H1 (cell line): ENCODE results near the gene ATPAF1. TPM values are rescaled to one million over a fixed set of nuclear protein-coding genes. Genes with fewer than 3 reads are reported as not detected.

Source experiments
- ASH2L ChIP-seq: fragments of 200-600, 300-600 bp; sonication (generic); IDR thresholded peaks from one replicate; pipeline ENCODE4 v1.7.1; 2017; ENCODE audit warnings: low read length
- BACH1 ChIP-seq: IDR thresholded peaks from 2 replicates; pipeline ENCODE4 v1.6.1; 2012; ENCODE audit warnings: low read length, improper control_type of control experiment
- EP300 ChIP-seq, 2 experiments: IDR thresholded peaks; 1 replicate in 1 of 2; 2 replicates in 1 of 2; pipeline ENCODE4 v1.6.1; 2011 to 2012; ENCODE audit warnings: low read depth in 2 of 2, low read length in 2 of 2, mild to moderate bottlenecking in 2 of 2, borderline replicate concordance in 1 of 2, inconsistent platforms in 1 of 2, moderate library complexity in 1 of 2
- MAFK ChIP-seq: IDR thresholded peaks from 2 replicates; pipeline ENCODE4 v1.6.1; 2012; ENCODE audit warnings: low read depth, mild to moderate bottlenecking, improper control_type of control experiment, low read length
- PHF8 ChIP-seq: fragments of 200-600 bp; sonication (generic); conservative IDR thresholded peaks from 2 replicates; pipeline ENCODE4 v1.7.1; 2012; ENCODE audit warnings: low read depth, mild to moderate bottlenecking, inconsistent platforms, low read length, moderate library complexity
- POLR2A ChIP-seq, 2 experiments: IDR thresholded peaks; 1 replicate in 1 of 2; 2 replicates in 1 of 2; pipeline ENCODE4 v1.6.1; 2011; ENCODE audit warnings: low read depth in 2 of 2, low read length in 2 of 2, mild to moderate bottlenecking in 2 of 2; ENCODE audit errors: control extremely low read depth in 1 of 2
- POLR2AphosphoS5 ChIP-seq: IDR thresholded peaks from 2 replicates; pipeline ENCODE4 v1.6.1; 2011; ENCODE audit warnings: low read depth, low read length
- RAD21 ChIP-seq, 2 experiments: IDR thresholded peaks in 1 of 2; conservative IDR thresholded peaks in 1 of 2; 2 replicates each; pipeline ENCODE4 v1.6.1; 2011; ENCODE audit warnings: low read depth in 2 of 2, low read length in 2 of 2, improper control_type of control experiment in 1 of 2, inconsistent platforms in 1 of 2, mild to moderate bottlenecking in 1 of 2, moderate library complexity in 1 of 2
- TAF7 ChIP-seq: optimal IDR thresholded peaks from 2 replicates; pipeline ENCODE3; 2011; ENCODE audit warnings: low read depth, mild to moderate bottlenecking, inconsistent platforms, low read length, moderate library complexity, borderline replicate concordance
- polyA plus RNA-seq, 7 experiments: library from polyadenylated mRNA; depleted of rRNA in 3 of 7; stranded (reverse) in 5 of 7; unstranded in 2 of 7; fragments of >200 nt in 5 of 7; fragments of 200-250 nt in 2 of 7; gene quantifications; 1 replicate in 5 of 7; 2 replicates in 1 of 7; 4 replicates in 1 of 7; pipeline versions ENCODE4 v1.2.1 to v1.2.3, GENCODE V29; 2011 to 2013; ENCODE audit warnings: missing spikeins in 2 of 7, mixed read lengths in 2 of 7
- total RNA-seq: library from RNA; stranded (reverse); fragmentation: NEBNext Ultra II Directional; extraction: Animal tissue kit (Norgen Biotek cat#: 25700); gene quantifications from 2 replicates; pipeline ENCODE4 v1.2.1, GENCODE V29; 2021

Gene ATPAF1
- total and polyA plus RNA-seq, 2 of the 8 experiments (the other 6 are each of a cell fraction or from before 2014, with no cell fraction given), result 46.7 to 55.9 TPM

GRCh38 chr1:46613661-46614603, 54.2 kb downstream of the ATPAF1 start (continued):
- TF ChIP-seq ASH2L, result peak; percentile 54
- TF ChIP-seq RAD21 (IDR thresholded peaks at IDR 0.05 in 1 of 2, conservative IDR thresholded peaks at IDR 0.05 in 1 of 2; ENCODE audit: low read depth in 2 of 2, low read length in 2 of 2), result no peak
- no peak for TF ChIP-seq TAF7
- TF ChIP-seq POLR2AphosphoS5, result no peak
- no peak for TF ChIP-seq MAFK
- TF ChIP-seq PHF8, result no peak
- TF ChIP-seq BACH1, result no peak
- TF ChIP-seq EP300 (IDR thresholded peaks at IDR 0.05; ENCODE audit: borderline replicate concordance in 1 of 2, low read depth in 2 of 2, low read length in 2 of 2), result no peak; a peak in 1 of 3 replicates
- no peak for TF ChIP-seq POLR2A (IDR thresholded peaks at IDR 0.05; ENCODE audit: control extremely low read depth in 1 of 2, low read depth in 2 of 2, low read length in 2 of 2)
- TF ChIP-seq, all 59 proteins: peak for 5
